Measurements from ENCODE around the gene PCGF3.
"Not testable (repeated sequence)": the region's sequence is repeated elsewhere in the genome, so short reads cannot be mapped to it uniquely, and the experiment has no call there.

The PCGF3 gene

GRCh38 chr4:742742-743311, 37.2 kb downstream of the PCGF3 start:
- DNase-seq (ENCODE audit: low read depth): peak; percentile 60

GRCh38 chr4:743463-744211, 38.0 kb downstream of the PCGF3 start:
- peak; percentile 50 for DNase-seq (ENCODE audit: low read depth)

GRCh38 chr4:744212-744841, 38.7 kb downstream of the PCGF3 start:
- no peak for DNase-seq (ENCODE audit: low read depth)

GRCh38 chr4:747546-748170, 42.0 kb downstream of the PCGF3 start:
- no peak for DNase-seq (ENCODE audit: low read depth)

- no peak for DNase-seq (ENCODE audit: low read depth)
These were observed 42.8 kb downstream of the PCGF3 start for GRCh38 chr4:748461-748860.

GRCh38 chr4:749698-750666, 44.4 kb downstream of the PCGF3 start:
- DNase-seq (ENCODE audit: low read depth): peak; percentile 34

GRCh38 chr4:751676-752075, 46.0 kb downstream of the PCGF3 start:
- no peak for DNase-seq (ENCODE audit: low read depth)

- DNase-seq (ENCODE audit: low read depth): no peak
These were observed 46.7 kb downstream of the PCGF3 start for GRCh38 chr4:752196-752861.

- not testable (repeated sequence) for DNase-seq (ENCODE audit: low read depth)
These were observed 47.6 kb downstream of the PCGF3 start for GRCh38 chr4:753186-753585.

GRCh38 chr4:754221-755120, 48.8 kb downstream of the PCGF3 start:
- no peak for DNase-seq (ENCODE audit: low read depth)

- DNase-seq (ENCODE audit: low read depth): no peak
These were observed 51.5 kb downstream of the PCGF3 start for GRCh38 chr4:757111-757510.

- DNase-seq (ENCODE audit: low read depth): not testable (repeated sequence)
These were observed 54.2 kb downstream of the PCGF3 start for GRCh38 chr4:759810-760209.

- no peak for DNase-seq (ENCODE audit: low read depth)
These were observed 55.0 kb downstream of the PCGF3 start for GRCh38 chr4:760616-761015.

GRCh38 chr4:761086-761485, 55.5 kb downstream of the PCGF3 start:
- DNase-seq (ENCODE audit: low read depth): no peak

GRCh38 chr4:761739-762138, 56.1 kb downstream of the PCGF3 start:
- no peak for DNase-seq (ENCODE audit: low read depth)

- peak; percentile 34 for DNase-seq (ENCODE audit: low read depth)
These were observed 56.9 kb downstream of the PCGF3 start for GRCh38 chr4:762211-763190.

GRCh38 chr4:763191-763810, 57.7 kb downstream of the PCGF3 start:
- DNase-seq (ENCODE audit: low read depth): no peak

- no peak for DNase-seq (ENCODE audit: low read depth)
These were observed 58.3 kb downstream of the PCGF3 start for GRCh38 chr4:763922-764321.
